Measurements from ENCODE around the gene DUSP5. TPM values are rescaled to one million over a fixed set of nuclear protein-coding genes. Genes with fewer than 3 reads are reported as not detected.

DUSP5 gene
- total and polyA plus RNA-seq, 2 of the 4 experiments (the other 2 are of a cell fraction), result 42.1 to 48.1 TPM

DNA sequence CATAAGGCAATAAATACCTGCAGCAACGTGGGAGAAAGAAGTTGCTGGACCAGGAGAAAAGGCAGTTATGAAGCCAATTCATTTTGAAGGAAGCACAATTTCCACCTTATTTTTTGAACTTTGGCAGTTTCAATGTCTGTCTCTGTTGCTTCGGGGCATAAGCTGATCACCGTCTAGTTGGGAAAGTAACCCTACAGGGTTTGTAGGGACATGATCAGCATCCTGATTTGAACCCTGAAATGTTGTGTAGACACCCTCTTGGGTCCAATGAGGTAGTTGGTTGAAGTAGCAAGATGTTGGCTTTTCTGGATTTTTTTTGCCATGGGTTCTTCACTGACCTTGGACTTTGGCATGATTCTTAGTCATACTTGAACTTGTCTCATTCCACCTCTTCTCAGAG lies 13.0 kb downstream of the DUSP5 start:
- H2AK9ac ChIP-seq (replicated peaks; ENCODE audit: low read depth, low read length, poor library complexity), result no peak overlapping the region
- no peak overlapping the region for H2BK15ac ChIP-seq (ENCODE audit: low read depth, low read length)
- BruUV-seq (replicated peaks), result no TSS peak
- no peak overlapping the region for H3K56ac ChIP-seq (ENCODE audit: extremely low read depth, insufficient read depth, low read length)
- no CpG with 5 or more reads among the region's 3 CpGs for WGBS, 2 experiments (ENCODE audit: extremely low coverage in 2 of 2, insufficient read length in 1 of 2)
- ATAC-seq (ENCODE audit: low read depth) (no peak), DNase-seq (no peak)
- H2BK20ac ChIP-seq (ENCODE audit: low read depth, low read length), result no peak overlapping the region
- no peak overlapping the region for H3K23ac ChIP-seq (ENCODE audit: low read depth, low read length)
- no peak overlapping the region for H4K8ac ChIP-seq (ENCODE audit: low read depth in 2 of 2, low read length in 2 of 2)
- no peak overlapping the region for H2BK120ac ChIP-seq (ENCODE audit: low read depth, low read length)
- no peak overlapping the region for H2AK5ac ChIP-seq (ENCODE audit: low read depth, low read length)
- H4K5ac ChIP-seq (ENCODE audit: low read depth, low read length), result no peak overlapping the region
- intact Hi-C loops (cut with micrococcal nuclease) (no loop called here), dilution Hi-C loops (cut with HindIII; ENCODE audit: low sequenced_read_pairs, unreplicated experiment) (no loop called here), in situ Hi-C loops (cut with MboI; ENCODE audit: low sequenced_read_pairs) (no loop called here)
- H3K4me3 ChIP-seq (ENCODE audit: insufficient read depth, low read depth, low read length), result no peak overlapping the region
- no peak overlapping the region for H3K14ac ChIP-seq (replicated peaks; ENCODE audit: low read depth, low read length)
- H4K20me1 ChIP-seq (ENCODE audit: insufficient read depth, low read length), result peaks cover 44% of the 10 kb centered on the region
- ChIA-PET CTCF (no interaction called here), POLR2A (ENCODE audit: unreplicated experiment) (no interaction called here)
- no peak overlapping the region for H2BK5ac ChIP-seq (ENCODE audit: low read depth, low read length, poor library complexity, severe bottlenecking)
- no peak overlapping the region for H4K91ac ChIP-seq (ENCODE audit: insufficient read depth, low read depth, low read length)
- H3K18ac ChIP-seq (ENCODE audit: low read depth, low read length), result no peak overlapping the region
- no peak overlapping the region for H3K27ac ChIP-seq (ENCODE audit: insufficient read depth, low read length)
- peaks cover 16% of the 10 kb centered on the region for H3K4me1 ChIP-seq (ENCODE audit: control insufficient read depth, insufficient read depth, low read length)
- H3K4me2 ChIP-seq (ENCODE audit: low read depth, low read length), result no peak overlapping the region
- TF ChIP-seq MAFK (IDR thresholded peaks at IDR 0.05; ENCODE audit: low read depth, low read length) (no peak), USF2 (IDR thresholded peaks at IDR 0.05; ENCODE audit: low read depth, low read length) (peak; percentile 1; the same call in 1 of the 2 replicates)
- H3K9me3 ChIP-seq (ENCODE audit: control insufficient read depth, insufficient read depth, low read length), result no peaks in the 10 kb centered on the region
- H3K9me1 ChIP-seq (ENCODE audit: insufficient read depth, low read length), result peaks cover 35% of the 10 kb centered on the region
- peaks cover 57 to 93% of the 10 kb centered on the region in 2 experiments for H3K79me1 ChIP-seq (ENCODE audit: low read depth in 1 of 2, low read length in 2 of 2)
- H3K9ac ChIP-seq (ENCODE audit: low read depth, low read length), result no peak overlapping the region
- no peak overlapping the region for H2AFZ ChIP-seq (replicated peaks; ENCODE audit: low read length, poor library complexity)
- H3K36me3 ChIP-seq (ENCODE audit: control insufficient read depth, insufficient read depth, low read length), result peaks cover 57% of the 10 kb centered on the region
- H3K4ac ChIP-seq (ENCODE audit: low read depth, low read length), result no peak overlapping the region
- no peaks in the 10 kb centered on the region for H3K27me3 ChIP-seq (ENCODE audit: control insufficient read depth, insufficient read depth, low read length)
